Measurements from ENCODE around the gene TMPRSS11D. TPM values are rescaled to one million over a fixed set of nuclear protein-coding genes. Genes with fewer than 3 reads are reported as not detected.

TMPRSS11D gene
- total and polyA plus RNA-seq, 2 of the 13 experiments (the other 11 are each of a cell fraction or from before 2014, with no cell fraction given): not detected

DNA sequence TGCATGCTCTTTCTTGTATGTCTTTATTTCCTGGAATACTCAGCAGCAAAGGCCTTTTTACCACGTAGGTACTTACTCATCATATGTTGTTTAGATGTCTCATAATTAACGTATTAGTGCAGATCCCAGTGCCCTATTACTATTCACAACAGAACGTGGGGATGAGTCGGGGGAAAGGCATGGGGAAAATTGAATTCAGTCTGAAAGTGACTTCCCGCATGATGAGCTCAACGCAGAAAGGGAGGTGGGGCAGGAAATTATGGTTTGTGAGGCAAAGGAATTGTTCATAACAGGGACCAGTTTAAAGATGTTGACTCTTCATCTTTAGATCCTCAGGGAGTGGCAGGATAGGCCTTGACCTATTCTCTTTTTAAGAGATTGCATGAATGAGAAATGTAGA, 2.0 kb upstream of the TMPRSS11D start (continued):
- TF ChIP-seq, protein P1, sequence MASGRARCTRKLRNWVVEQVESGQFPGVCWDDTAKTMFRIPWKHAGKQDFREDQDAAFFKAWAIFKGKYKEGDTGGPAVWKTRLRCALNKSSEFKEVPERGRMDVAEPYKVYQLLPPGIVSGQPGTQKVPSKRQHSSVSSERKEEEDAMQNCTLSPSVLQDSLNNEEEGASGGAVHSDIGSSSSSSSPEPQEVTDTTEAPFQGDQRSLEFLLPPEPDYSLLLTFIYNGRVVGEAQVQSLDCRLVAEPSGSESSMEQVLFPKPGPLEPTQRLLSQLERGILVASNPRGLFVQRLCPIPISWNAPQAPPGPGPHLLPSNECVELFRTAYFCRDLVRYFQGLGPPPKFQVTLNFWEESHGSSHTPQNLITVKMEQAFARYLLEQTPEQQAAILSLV (CRISPR knock-in tag; IDR thresholded peaks at IDR 0.05; ENCODE audit: borderline replicate concordance): no peak
- TF ChIP-seq MTF2 (CRISPR knock-in tag; IDR thresholded peaks at IDR 0.05; ENCODE audit: borderline replicate concordance) (no peak), AHR (CRISPR knock-in tag; IDR thresholded peaks at IDR 0.05) (no peak), REXO4 (CRISPR knock-in tag; IDR thresholded peaks at IDR 0.05; ENCODE audit: borderline replicate concordance) (no peak)
- TF ChIP-seq, protein P2, sequence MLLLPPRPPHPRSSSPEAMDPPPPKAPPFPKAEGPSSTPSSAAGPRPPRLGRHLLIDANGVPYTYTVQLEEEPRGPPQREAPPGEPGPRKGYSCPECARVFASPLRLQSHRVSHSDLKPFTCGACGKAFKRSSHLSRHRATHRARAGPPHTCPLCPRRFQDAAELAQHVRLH (CRISPR knock-in tag; IDR thresholded peaks at IDR 0.05; ENCODE audit: borderline replicate concordance, low read depth): no peak

DNA sequence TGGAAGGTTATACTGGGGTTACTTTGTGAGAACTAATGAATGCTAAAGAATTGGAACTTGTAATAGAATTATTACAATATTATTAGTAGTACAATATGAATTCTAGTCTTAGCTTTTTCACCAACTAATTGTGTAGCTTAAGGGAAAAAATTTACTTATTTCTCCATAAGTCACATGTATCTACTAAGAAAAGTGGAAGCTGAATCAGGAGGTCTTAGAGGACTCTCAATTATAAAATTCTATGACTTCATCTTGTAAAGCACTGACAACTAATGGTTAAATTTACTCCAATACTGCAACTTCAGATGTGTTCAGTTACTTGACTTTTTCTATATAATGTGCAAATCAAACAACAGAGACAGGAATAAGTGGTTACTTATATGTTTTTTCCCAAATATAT, 899 bp upstream of the TMPRSS11D start:
- Histone ChIP-seq H3K27me3 (ENCODE audit: control insufficient read depth in 1 of 2, insufficient read depth in 2 of 2, low read length in 2 of 2) (no peaks in the 10 kb centered on the region; a peak in 1 of 5 replicates), H4K20me1 (ENCODE audit: insufficient read depth, low read length) (no peaks in the 10 kb centered on the region), H3K36me3 (replicated peaks in 1 of 2; ENCODE audit: control insufficient read depth in 1 of 2, insufficient read depth in 2 of 2, low read length in 2 of 2) (no peaks in the 10 kb centered on the region), H3K4me3 (replicated peaks in 1 of 3; ENCODE audit: insufficient read depth in 1 of 3, low read depth in 2 of 3, low read length in 3 of 3) (no peak overlapping the region), H3K27ac (ENCODE audit: extremely low read length, insufficient read depth, low read length) (no peak overlapping the region), H3K79me2 (ENCODE audit: insufficient read depth, low read length) (no peaks in the 10 kb centered on the region), H3K9ac (ENCODE audit: insufficient read depth, low read depth, low read length) (no peak overlapping the region), H2AFZ (ENCODE audit: low read length) (no peak overlapping the region), H3K4me1 (ENCODE audit: insufficient read depth, low read length) (no peaks in the 10 kb centered on the region), H3K4me2 (ENCODE audit: low read depth, low read length) (no peak overlapping the region), H3K9me3 (ENCODE audit: low read length) (no peaks in the 10 kb centered on the region)
- BruUV-seq (replicated peaks): no TSS peak
- CTCF ChIA-PET (ENCODE audit: low intra/inter-chr PET ratio, low total read pairs): no interaction called here
- in situ Hi-C loops (cut with HindIII; ENCODE audit: extremely low pct_ligation_motif_present, low pct_unique_long_range_greater_than_20kb): no loop called here
- TF ChIP-seq TMF1 (CRISPR knock-in tag; IDR thresholded peaks at IDR 0.05; ENCODE audit: low read depth) (no peak), RFX5 (IDR thresholded peaks at IDR 0.05; ENCODE audit: low read depth, low read length) (no peak), KAT2B (IDR thresholded peaks at IDR 0.05; ENCODE audit: borderline replicate concordance, low read depth, low read length) (no peak), RARG (CRISPR knock-in tag; IDR thresholded peaks at IDR 0.05; ENCODE audit: low read depth) (no peak), ISX (CRISPR knock-in tag; conservative IDR thresholded peaks at IDR 0.05) (no peak), ZNF441 (CRISPR knock-in tag; IDR thresholded peaks at IDR 0.05; ENCODE audit: borderline replicate concordance) (no peak), ZNF224 (CRISPR knock-in tag; IDR thresholded peaks at IDR 0.05) (no peak), ZBTB21 (CRISPR knock-in tag; IDR thresholded peaks at IDR 0.05) (no peak), ZFP1 (CRISPR knock-in tag; IDR thresholded peaks at IDR 0.05) (no peak), KLF9 (CRISPR knock-in tag; IDR thresholded peaks at IDR 0.05; ENCODE audit: low read depth) (no peak), FOSL2 (CRISPR knock-in tag; IDR thresholded peaks at IDR 0.05) (no peak), ZNF773 (CRISPR knock-in tag; IDR thresholded peaks at IDR 0.05; ENCODE audit: borderline replicate concordance) (no peak)
- TF ChIP-seq, protein P3, sequence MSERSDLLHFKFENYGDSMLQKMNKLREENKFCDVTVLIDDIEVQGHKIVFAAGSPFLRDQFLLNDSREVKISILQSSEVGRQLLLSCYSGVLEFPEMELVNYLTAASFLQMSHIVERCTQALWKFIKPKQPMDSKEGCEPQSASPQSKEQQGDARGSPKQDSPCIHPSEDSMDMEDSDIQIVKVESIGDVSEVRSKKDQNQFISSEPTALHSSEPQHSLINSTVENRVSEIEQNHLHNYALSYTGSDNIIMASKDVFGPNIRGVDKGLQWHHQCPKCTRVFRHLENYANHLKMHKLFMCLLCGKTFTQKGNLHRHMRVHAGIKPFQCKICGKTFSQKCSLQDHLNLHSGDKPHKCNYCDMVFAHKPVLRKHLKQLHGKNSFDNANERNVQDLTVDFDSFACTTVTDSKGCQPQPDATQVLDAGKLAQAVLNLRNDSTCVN (CRISPR knock-in tag; IDR thresholded peaks at IDR 0.05; ENCODE audit: borderline replicate concordance): no peak
- FAIRE-seq (no peak), ATAC-seq (no peak), DNase-seq (ENCODE audit: low spot score) (no peak)
- intact Hi-C loops (cut with micrococcal nuclease; ENCODE audit: unreplicated experiment): no loop called here
- POLR2A ChIA-PET: no interaction called here
